GM18517 (cell line): ENCODE measurements around the gene GJA3.

ENCODE experiments used
- ATAC-seq: cut with Tn5 transposase; IDR thresholded peaks from one replicate; pipeline ENCODE4 v1.9.1; 2021; ENCODE audit warnings: mild to moderate bottlenecking, moderate library complexity; ENCODE audit not compliant: unreplicated experiment

Gene GJA3

DNA sequence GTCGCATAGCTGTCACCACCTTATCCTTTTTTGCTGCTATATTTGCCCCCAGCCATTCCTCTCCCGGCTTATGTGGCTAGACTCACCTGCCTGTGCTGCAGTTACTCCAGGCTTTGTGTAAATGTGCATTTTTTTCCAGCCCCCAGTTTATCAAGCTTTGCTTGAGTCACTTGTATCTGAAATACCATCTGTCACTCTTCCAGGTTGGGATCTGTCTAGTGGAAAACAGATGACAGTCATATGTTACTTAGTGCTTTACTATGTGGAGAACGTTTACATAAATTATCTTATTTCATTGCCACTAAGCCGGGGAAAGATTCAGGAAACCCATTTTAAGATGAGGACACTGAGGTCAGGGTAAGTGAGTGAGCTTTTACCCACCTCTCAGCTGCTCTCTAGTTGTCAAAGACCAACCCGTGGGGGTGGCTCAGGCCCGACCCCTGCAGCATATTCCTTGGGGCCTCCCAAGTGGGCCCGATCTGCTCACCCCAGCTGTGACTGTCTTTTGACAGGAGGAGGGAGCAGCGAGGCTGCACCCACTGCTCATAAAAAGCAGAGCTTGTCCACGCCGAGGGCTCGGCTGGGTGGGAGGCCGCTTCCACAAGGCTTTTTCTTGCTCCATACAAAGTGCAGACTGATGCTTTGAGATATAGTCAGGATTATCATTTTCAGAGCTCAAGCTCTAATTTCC lies 24.7 kb upstream of the GJA3 start:
- no peak for ATAC-seq

DNA sequence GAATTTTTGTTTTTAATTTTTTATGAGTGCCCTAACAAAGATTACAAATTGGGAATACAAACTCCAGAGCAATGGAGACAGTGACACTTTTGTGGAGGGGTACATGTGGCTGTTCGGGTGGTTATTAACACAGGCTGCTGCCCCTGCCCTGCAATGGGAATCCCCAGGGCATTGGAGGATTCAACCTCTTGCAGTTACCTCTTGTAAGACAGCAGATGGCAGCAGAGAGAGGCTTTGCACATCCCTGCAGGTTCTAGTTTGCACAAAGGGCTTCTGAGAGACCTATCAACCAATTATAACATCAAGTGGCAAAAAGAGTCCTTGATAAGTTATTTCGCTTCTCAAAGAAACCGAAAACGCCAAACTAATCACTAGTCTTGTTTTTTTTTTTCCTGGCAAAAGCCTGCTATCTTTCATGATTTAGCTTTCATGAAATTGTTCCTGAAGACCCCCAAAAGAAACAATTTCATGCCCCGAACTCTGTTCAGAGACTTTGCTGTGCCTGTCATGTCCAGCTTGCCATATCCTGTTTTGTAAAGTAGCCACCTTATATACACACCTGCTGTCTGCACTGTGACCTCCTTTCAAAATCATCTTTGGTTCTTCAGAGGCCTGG lies 21.5 kb upstream of the GJA3 start:
- ATAC-seq: no peak

DNA sequence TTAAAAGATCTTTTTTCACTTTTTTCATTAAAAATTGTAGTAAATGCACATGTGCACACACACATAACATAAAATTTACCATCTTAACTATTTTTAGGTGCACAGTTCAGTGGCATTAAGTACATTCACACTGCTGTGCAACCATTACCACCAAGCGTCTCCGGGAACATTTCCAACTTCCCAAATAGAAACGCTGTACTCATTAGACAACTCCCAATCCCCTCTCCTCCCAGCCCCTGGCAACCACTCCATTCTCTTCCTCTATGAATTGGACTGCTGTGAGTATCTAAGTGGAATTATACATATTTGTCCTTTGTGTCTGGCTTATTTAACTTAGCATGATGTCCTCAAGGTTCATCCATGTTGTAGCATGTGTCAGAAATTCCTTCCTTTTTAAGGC lies 20.3 kb upstream of the GJA3 start:
- ATAC-seq: no peak

DNA sequence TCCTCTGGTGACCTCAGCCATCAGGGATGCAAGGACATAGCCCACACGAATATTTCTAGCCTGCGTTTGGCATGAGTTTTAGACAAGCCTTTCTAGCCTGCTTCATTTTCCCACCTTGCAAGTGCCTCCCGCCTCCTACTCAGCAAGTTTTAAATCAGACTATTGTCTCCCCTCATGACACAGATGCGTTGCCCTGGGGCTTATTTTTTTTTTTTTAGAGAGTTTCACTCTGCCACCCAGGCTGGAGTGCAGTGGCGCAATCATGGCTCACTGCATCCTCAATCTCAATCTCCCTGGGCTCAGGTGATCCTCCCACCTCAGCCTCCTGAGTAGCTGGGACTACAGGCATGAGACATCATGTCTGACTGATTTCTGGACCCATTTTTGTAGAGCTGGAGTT lies 17.3 kb upstream of the GJA3 start:
- no peak for ATAC-seq

DNA sequence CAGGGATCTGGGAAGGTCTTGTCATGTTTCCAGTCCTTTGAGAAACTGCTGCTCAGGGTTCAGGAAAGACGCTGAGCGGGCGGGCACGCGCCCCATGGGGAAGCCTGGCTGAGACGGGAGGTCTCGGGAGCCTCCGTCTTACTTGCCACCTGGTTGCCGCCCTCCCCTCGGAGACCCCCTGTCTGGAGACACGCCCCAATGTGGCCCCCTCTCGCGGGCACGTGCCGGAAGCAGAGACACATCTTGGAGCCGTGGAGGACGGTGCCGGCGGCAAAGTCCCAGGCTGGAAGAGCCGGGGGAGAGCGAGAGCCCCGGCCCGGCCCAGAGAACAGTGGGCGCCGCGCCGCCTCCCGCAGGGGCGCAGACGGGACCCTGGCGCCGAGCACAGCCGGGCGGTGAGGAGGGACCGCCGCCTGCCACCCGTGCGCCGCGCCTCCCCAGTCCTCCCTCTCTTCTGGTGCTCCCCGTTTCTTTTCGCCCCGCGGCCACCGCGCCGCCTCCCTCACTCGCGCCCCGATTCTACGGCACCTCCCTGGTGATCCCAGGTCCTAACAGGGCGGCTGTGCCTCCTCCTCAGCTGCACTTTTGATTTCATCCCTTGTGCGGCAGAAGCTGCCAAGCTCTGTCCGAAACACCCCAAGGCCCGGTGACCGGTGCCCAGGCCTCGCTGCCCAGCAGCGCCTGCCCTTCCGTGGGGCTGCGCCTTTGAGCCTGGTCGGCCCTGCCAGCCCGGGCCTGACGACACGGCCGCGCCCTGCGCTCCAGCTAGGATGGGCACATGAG lies 16.4 kb upstream of the GJA3 start:
- ATAC-seq: no peak

DNA sequence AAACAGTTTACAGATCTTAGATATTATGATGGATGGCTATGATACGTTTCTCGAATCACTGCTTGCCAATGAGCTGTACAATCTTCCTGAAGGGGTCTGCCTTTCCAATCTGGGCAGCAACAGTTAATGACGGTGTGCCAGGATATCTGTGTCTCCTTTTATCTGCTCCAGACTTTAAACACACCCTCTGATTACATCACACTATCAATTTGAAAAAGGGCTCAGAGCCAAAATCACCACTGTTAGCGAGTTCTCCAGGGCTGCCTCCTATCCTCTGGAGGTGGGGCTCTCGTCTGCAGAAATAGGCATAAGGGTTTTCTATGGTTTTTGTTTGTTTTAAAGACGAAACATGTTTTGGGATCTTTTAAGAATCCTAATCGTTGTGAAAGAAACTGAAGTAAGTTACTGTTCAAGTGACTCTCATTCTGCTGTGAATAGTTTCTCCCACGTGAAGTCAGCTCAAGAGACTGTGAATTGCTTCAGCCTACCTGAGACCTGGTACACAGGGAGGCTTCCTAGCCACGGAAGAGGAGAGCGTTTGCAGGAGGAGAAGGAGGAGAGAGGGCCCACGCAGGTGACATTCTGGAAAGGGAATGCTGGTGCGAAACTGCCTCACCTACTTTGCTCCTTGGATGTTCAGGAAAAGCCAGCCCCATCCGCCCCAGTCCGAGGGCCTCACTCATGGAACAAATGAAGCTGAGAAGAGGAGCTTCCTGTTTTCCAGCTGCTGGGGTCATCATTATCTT lies 15.2 kb upstream of the GJA3 start:
- no peak for ATAC-seq

DNA sequence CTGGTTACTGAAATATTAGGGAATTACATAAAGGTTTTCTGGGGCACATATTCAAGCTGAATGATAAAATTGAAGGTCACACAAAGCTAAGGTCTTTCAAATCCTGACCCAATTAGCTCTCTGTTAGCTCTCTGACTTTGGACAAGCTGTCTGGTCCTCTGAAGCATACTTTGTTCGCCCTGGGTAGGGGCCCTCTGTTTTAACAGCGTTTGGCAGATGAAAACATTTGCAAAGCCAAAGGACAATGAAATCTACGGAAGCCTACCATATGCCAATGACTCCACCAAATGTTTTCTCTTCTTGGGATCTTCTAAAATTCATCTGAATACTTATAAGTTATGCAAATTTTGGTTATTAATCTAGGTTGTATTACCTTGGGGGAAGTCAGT lies 14.5 kb upstream of the GJA3 start:
- no peak for ATAC-seq

DNA sequence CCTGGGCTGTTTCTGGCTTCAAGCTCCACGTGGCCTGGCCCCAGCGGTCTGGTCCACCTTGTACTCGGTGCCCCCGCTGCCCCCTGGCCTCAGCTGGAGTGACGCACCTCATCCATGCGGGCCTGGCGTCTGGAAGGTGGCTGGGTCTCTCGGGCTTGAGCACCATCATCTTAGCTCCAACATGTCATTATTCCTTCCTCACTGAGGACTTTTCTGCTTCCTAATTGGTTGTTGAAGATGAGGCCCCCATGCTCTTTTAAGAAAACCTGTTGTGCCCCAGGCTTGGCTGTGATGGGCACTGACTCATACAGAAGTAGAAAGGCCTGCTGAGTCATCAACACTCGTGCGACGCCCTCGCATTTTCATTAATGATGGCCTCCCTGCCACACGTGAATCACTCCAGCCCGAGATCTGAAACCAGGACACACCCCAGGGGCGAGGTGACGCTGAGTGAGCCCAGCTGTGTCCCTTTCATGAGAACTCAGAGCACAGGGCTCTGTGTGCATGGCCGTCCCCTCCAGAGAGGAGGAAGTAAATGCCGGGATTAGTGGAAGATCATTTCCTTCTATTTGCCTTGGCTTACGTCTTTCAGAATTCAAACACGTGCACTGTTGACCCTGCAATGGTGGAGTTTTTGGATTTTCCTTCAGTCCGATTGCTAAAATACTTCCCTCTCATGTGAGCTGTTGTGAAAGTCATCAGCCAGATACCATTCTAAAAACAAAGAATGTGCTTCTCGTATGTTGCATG lies 14.0 kb upstream of the GJA3 start:
- ATAC-seq: peak; percentile 92

DNA sequence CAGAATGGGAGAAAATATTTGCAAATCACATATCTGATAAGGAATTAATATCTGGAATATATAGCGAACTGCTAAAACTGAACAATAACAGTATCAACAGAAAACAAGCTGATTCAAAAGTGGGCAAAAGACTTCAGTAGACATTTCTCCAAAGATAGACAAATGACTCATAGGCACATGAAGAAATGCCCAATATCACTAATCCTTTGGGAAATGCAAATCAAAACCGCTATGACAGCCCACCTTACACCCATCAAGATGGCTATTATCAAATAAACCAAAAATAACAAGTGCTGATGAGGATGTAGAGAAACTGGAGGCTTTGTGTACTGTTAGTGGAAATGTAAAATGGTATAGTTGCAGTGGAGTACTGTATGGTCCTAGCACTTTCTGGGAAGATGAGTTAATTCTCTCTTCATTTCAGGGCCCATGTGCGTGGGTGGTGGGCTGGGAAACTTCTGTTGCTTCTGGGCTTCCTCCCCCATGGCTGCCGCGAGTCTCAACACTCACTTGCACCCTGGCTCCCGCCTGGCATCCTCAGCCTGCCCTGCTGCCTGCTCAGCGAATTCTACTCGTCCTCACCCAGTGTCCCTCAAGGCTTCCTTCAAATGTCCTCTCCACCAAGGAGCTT lies 12.4 kb upstream of the GJA3 start:
- ATAC-seq: no peak

DNA sequence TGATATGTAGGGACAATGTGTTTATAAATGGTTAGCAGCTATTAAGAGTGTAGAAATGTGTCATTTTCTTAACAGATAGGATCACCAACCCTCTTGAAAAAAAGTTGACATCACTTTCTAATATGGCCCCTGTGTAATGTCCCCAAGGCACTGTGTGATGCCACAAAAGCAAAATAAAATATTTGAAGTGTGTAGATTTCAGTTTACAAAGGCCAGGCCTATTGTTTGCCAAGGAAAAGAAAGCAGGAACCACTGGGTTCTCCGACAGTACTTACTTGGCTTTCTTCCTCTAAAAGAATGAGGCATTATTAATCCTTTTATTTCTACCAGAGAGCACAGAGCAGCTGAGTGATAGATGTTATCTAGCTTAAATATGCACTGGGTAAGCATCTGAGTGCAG lies 10.5 kb upstream of the GJA3 start:
- no peak for ATAC-seq

DNA sequence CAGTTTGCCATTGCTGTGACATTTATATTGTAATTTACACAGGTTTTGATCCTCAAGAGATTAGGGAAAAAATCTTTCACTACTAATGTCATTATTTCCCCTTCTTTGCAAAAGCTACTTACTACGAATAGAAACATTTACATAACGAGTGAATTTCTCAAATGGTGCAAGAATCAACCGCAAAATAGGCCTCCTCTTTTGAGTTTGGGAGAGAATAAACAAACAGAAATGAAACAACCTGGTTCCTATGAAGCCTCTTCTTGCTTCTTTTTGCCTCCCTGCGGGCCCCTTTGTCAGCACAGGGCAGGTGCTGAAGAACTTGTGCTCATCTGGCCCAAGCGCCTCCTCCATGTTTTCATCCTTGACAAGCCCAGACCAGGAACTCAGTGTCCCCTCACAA lies 10.1 kb upstream of the GJA3 start:
- no peak for ATAC-seq

DNA sequence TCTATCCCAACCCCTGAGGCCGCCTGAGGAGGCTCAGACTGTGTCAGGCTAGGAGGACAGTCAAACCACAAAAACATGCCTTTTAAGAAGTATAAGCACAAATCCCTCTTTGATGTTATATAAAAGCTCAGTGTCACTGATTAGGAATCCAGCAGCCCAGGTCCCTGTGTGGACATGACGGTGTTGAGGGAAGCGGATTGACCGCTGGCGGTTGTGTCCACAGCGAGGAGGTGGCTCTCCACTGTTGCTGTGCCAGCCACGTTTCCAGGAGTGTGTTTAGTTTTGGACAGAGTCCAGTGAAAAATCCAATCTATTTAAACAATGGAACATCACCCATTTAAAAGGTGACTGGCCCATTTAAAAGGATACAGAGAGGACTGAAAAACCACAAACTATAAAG lies 7.5 kb upstream of the GJA3 start:
- no peak for ATAC-seq

DNA sequence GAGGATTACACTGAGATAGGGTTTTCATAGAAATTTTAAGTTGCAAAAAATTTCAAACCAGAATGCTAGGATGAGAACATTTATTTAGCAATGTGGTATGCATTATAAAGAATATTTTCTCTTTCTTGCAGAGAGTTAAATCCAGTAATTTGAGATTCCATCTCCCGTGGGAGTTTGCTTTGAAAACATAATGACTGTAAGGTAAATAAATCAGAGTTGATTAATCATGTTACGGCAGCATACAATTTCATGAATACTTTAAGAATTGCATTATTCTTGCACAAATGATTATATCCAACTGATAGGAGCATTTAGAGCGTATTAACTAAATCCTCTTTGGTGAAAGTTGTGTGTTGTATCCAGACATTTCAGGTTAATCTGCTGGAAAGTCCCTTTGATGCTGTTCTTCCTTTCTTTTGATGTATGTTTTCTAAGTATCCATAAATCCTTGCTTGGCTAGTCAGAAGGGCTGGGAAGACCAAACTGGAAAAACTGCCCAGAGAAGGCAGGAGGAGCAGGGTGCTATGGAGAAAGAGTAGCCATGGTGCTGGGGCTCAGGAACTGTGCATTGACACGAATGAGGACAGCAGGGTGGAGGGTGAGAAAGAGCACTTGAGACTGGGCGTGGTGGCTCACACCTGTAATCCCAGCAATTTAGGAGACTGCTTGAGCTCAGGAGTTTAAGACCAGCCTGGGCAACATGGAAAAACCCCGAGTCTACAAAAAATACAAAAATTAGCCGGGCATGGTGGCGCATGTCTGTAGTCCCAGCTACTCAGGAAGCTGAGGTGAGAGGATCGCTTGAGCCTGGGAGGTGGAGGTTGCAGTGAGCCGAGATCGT lies 4.8 kb upstream of the GJA3 start:
- no peak for ATAC-seq

DNA sequence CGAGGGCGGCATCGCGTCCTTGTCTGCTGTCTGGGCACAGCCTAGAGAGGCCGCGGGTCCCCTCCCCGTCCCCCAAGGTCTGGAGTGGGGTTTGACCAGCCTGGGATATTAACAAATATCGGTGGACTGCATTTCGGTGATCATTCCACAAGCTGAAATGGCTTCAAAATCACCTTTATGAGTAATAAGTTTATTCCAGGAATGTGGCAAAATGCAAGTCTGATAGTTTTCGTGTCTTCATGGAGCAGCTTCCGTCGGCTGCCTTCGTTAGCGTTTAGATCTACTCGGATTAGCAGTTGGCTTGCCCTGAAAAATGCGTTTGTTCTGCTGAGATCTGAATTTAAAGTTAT lies 1.1 kb upstream of the GJA3 start:
- ATAC-seq: no peak

DNA sequence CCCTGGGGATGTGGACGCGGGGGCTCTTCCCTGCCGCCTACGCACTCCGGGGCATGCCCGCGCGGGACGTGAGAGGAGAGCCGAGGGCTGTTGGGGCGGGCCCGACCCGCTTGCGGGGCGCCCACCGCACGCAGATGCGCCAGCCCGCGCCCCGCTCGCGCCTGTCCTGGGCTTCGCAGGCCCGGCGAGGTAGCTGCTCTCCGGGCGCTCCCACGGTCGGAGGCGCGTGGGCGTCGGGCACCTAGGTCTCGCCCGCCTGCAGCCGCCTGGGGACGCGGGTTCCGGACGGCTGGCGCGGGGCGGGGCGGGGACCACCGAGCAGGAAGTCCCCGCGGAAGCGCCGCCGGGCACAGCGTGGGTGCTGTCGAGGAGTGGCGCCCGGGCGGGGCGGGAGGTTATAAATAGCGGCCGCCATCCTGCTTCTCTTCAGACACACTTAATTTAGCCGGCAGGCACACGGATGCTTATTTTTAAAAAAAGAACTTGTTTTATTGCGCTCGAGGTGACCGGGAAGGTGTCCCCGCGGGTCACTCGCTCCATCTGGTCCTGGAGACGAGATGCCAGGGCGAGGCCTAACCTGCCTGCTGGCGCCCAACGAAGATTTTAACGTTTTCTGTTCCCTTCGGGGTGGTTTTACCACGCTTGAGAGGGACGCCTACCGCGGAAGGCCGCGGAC lies 561 bp upstream of the GJA3 start:
- peak; percentile 60 for ATAC-seq

DNA sequence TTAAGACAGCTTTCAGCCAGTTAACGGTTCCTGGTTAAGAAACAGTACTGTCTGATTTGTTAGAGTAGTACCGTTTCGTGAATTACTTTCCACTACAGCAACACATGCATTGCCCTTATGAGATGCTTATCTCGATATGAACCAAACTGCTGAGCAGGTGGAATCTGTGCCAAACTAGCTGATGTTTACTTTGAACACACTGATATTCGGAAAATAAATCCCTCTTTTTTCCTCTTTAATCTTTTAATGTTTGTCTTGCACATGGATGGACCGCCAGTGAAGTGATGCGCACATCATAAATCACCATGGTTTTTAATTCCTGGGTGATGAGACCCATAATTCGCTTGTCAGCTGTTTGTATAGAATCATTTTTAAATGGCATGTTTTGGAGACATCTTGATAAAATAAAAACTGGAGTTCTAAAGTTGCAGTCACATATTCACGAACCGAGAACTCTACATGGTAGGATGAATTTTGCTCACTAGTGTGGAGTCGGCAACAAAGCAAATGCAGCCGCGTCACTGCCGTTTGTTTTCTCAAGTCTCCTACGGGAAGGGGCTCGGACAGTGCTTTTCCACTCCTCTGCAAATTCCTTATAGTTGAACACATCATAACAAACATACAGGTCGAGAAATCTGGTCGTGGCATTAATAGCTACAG lies 1.1 kb downstream of the GJA3 start:
- ATAC-seq: no peak

DNA sequence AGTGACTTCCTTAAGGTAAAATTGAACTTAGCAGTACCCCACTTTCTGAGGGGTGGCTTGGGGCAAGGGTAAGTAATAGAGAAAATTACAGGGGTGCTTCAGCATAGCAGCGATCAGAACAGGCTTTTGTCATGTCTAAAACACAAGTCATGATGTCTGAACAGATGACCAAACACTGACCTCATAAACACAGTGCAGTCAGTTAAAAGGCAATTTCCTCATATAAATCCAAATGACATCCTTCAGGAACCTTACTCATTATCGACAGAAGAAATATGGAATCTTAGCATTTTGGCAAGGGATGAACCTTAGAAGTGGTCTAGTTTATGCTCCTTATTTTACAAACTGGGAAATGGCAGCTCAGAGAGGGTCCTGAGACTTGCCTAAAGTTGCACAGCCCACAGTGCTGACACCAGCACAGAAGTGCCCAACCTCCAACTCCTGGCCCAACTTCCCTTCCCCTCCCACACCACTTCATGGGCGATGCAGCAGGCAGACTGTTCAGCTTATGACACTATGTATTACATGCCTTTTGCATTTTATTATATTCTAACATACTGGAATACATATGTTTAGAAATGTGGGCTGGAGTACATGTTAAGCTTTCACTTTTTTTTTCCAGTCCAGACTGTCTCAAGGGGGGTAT lies 3.6 kb downstream of the GJA3 start:
- no peak for ATAC-seq

DNA sequence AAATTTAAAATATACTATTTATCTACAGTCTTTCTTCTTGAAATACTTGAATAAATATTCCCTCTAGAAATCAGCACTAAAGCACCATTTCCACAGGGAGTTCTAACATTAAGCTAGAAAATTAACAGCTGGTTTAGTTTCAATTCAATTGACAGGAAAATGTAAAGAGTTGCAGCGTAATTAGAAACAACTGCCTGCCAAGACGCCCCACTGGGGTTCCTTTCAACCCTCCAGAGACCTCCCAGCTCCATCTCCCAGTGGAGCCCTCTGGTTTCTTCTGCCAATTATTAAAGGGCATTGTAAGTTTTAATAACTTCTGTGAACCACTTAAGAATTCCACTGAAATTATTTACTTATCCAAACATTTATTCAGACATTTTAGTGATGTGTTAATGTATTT lies 4.2 kb downstream of the GJA3 start:
- ATAC-seq: no peak
